Gastroesophageal sphincter (tissue), 3 donors: Measurements from ENCODE around the gene AMOTL1.

Source experiments
- EP300 ChIP-seq: sonication (generic); formaldehyde crosslinking; IDR thresholded peaks from one replicate; pipeline ENCODE4 v1.6.1; 2017; ENCODE audit warnings: antibody characterized with exemption, mild to moderate bottlenecking
- POLR2A ChIP-seq, 2 donors: fragments of 450-650 bp; IDR thresholded peaks; one replicate each; pipeline ENCODE4 v1.6.1; 2017; ENCODE audit warnings: antibody characterized with exemption in 2 of 2, mild to moderate bottlenecking in 2 of 2, moderate library complexity in 1 of 2
- POLR2AphosphoS5 ChIP-seq: sonication (generic); formaldehyde crosslinking; IDR thresholded peaks from one replicate; pipeline ENCODE4 v1.6.1; 2017; ENCODE audit warnings: antibody characterized with exemption
- TF ChIP-seq, protein P1 (sequence below), 4 experiments: fragments of 200-600 bp in 2 of 4; fragments of 450-650 bp in 2 of 4; sonication (generic) in 1 of 4; IDR thresholded peaks; one replicate each; pipeline ENCODE4 v1.5.1; 2017 to 2019; ENCODE audit warnings: antibody characterized with exemption in 4 of 4, mild to moderate bottlenecking in 2 of 4, moderate library complexity in 2 of 4

DNA sequence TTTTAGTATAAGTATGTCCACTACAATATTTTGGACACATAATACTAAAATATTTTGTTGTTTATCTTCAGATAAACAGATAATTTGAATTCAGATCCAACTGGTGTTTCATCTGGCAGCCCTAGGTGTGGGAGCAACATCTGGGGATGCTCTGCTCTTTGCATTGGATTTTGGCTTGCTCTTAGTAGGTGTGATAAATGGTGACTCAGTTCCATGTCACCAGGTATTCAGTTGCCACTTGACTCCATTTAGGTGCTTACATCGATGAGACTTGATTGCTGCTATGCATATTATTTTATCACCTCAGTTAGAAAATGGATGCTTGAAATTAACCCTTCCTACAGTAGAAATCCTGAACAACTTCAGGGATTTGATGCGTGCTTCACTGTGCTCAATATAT is 13.3 kb upstream of the AMOTL1 start:
- TF ChIP-seq POLR2AphosphoS5 (no peak), POLR2A (IDR thresholded peaks at IDR 0.05) (no peak), EP300 (no peak)
- TF ChIP-seq, protein P1, sequence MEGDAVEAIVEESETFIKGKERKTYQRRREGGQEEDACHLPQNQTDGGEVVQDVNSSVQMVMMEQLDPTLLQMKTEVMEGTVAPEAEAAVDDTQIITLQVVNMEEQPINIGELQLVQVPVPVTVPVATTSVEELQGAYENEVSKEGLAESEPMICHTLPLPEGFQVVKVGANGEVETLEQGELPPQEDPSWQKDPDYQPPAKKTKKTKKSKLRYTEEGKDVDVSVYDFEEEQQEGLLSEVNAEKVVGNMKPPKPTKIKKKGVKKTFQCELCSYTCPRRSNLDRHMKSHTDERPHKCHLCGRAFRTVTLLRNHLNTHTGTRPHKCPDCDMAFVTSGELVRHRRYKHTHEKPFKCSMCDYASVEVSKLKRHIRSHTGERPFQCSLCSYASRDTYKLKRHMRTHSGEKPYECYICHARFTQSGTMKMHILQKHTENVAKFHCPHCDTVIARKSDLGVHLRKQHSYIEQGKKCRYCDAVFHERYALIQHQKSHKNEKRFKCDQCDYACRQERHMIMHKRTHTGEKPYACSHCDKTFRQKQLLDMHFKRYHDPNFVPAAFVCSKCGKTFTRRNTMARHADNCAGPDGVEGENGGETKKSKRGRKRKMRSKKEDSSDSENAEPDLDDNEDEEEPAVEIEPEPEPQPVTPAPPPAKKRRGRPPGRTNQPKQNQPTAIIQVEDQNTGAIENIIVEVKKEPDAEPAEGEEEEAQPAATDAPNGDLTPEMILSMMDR (IDR thresholded peaks at IDR 0.05) = no peak
